GM19395 (cell line): ENCODE measurements around the gene HTR5A.
"Not testable (repeated sequence)": the region's sequence is repeated elsewhere in the genome, so short reads cannot be mapped to it uniquely, and the experiment has no call there.

ENCODE experiments used
- ATAC-seq: cut with Tn5 transposase; IDR thresholded peaks from one replicate; pipeline ENCODE4 v1.9.1; 2021; ENCODE audit warnings: mild to moderate bottlenecking, moderate library complexity; ENCODE audit not compliant: unreplicated experiment

The HTR5A gene

DNA sequence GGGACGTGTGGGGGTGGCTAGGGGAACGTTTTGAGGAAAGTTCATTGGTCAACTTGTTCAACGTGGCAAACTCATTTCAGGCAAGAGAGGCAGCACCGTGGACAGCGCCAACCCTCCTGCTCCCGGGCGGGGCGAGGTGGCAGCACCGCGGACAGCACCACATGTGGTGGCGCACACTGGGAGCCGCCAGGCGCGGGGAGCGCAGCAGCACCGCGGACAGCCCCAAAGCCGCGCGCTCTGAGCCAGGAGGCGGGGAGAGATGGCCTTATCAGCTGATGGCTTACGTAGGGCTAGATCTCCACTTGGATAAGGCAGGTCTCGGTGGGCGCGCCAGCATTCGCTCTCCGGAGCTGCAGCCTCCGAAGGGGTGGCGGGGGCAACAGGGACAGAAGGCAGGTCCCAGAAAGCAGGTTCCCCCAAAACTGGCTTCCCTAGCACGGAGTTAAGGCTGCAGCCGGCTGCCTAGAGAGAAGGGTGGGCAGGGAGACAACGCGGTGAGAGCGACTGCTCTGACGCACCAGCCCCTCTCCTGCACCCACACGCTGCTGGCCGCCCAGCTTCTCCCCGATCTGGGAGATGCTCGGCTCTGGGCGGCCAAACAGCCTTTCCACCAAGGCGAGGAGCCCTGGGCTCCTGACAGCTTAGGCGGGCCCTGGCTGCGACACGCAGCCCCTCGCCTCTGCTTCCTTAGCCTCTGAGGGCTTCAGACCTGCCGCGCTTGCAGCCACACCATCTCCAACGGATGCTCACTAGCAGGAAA lies at the start of gene HTR5A:
Gene HTR5A (plus strand): TSS at position 333 of the 760 bp plus-strand sequence. CDS start 576 bp downstream, outside the sequence.
- ATAC-seq: peak; percentile 94

DNA sequence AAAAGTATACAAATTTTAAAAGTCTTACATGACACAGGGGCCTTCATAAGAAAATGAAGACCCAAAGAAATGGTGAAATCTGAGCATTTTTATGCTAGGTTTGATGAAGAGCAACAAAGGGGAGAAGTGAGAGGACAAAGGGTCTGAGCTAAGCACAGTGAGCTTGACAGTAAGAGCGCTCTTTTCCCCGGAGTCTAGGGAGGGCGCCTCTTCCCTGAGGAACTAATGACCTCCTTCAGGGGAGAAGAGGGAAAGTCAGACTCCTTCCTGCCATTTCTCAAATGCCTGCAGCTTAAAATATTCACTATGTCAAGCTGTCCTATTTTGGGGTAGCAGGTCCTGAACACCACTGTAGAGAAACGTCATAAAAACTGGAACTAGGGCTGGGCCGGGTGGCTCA lies 49.1 kb upstream of the HTR5A start:
- ATAC-seq: no peak

DNA sequence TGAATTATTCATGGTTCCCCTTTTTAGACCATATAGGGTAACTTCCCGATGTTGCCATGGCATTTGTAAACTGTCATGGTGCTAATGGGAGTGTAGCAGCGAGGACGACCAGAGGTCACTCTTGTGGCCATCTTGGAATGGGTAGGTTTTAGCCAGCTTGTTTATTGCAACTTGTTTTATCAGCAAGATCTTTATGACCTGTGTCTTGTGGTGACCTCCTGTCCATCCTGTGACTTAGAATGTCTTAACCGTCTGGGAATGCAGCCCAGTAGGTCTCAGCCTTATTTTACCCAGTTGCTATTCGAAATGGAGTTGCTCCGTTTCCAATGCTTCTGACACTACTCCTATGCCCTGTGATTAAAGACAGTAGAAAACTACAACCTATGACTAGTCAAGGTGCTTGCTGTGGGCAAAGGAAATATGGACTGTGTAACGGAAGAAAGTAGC lies 48.4 kb upstream of the HTR5A start:
- ATAC-seq: no peak

DNA sequence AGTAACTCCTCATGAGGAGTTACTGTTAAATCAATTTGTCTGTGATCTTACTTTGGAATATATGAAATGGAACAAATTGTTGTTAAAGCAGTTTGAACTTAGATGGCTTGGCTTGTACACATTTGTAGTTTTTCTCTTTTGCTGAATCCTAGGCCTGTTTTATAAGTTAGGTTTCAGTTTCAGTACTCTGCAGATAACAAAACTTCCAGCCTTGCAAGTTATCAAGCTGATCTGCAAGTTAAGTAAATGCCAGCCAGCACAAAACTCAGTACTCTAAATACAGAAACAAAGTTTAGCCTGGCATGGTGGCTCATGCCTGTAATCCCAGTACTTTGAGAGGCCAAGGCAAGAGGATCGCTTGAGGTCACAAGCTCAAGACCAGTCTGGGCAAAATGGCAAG lies 42.2 kb upstream of the HTR5A start:
- ATAC-seq: no peak

DNA sequence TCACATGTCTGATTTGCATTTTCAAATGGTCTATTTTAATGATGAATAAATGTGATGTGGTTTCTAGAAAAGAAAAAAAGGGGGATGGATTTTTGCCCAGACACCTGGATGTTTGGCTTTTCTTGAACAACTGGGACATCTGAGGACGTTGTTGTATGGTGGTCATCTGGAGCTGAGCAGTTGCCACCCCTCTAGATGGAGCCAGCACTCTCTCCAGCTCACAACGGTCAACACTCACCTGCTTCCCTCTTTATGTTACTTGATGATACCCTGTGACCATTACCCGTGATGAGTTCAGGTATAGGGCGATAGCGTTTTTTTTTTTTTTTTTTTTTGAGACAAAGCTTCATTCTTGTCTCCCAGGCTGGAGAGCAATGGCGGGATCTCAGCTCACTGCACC lies 37.1 kb upstream of the HTR5A start:
- no peak for ATAC-seq

DNA sequence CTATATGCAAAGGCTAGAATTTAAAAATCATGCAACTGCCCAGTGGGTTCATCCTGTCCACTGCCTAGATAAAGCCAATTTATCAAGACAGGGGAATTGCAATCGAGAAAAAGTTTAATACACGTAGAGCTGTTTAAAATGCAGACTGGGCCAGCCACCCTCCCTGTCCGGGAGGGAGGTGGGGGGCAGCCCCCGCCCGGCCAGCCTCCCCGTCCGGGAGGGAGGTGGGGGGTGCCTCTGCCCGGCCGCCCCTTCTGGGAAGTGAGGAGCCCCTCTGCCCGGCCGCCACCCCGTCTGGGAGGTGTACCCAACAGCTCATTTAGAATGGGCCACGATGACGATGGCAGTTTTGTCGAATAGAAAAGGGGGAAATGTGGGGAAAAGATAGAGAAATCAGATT lies 35.6 kb upstream of the HTR5A start:
- not testable (repeated sequence) for ATAC-seq

DNA sequence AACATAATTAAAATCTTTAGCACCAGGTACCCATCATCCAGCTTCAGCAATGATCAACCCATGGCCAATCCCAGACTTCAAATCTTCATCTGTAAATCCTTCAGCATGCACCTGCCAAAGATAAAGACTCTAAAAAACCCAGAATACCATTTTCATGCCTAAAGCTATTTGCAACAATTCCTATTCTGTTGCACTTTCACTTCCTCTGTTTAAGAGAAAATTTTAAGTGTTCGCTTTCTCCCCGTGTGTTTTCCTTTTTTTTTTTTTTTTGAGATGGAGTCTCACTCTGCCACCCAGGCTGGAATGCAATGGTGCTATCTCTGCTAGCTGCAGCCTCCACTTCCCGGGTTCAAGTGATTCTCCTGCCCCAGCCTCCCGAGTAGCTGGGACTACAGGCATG lies 31.8 kb upstream of the HTR5A start:
- ATAC-seq: no peak

DNA sequence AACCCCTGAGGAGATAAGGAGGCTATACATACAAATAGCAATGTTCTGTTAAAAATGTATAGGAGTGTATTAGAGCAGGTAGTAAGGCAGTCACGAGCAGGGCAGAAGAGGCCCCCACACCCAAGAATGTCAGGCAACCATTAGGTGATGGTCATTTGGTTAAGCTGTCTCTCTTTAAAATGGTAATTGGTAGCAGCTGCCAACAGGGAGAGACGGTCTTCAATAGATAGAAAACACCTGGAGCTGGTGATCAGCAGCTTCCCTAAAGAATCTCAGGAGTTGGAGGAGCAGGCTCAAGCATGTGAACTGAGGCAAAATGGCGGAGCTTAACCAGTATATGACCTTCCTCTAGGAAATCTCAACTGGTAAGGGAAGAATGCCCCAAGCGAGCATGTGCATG lies 26.4 kb upstream of the HTR5A start:
- ATAC-seq: no peak

DNA sequence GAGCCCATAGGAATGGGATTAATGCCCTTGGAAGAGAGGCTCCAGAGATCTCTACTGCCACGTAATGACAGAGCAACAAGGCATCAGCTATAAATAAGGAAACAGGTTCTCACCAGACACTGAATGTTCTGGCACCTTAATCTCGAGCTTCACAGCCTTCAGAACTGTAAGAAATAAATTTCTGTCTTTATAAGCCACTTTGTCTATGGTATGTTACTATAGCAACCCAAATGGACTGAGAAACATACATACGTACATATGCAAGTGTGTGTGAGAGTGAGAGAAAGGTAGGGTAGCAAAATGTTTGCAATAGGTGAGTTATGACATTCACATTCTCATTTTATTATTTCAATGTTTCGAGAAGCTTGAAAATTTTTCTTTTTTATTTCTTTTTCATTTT lies 22.1 kb upstream of the HTR5A start:
- no peak for ATAC-seq

DNA sequence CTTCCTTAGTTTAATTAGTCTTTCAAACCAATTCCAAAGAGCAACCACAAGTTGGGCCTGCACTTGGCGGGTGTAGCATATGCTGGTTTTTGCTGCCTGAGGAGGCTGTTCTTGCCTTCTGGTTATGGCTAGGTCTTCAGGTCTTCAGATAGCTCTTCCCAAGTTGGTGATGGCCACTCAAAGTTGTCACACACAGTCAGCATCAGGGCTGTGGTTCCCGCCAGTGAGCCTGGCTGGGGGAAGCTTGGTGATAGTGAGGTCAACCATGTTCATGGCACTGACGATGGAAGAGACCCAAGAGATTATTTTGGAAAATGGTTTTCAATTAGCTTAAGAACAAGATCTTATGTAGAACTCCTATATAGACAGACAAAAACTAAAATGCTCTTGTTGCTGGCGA lies 18.8 kb upstream of the HTR5A start:
- ATAC-seq: no peak

DNA sequence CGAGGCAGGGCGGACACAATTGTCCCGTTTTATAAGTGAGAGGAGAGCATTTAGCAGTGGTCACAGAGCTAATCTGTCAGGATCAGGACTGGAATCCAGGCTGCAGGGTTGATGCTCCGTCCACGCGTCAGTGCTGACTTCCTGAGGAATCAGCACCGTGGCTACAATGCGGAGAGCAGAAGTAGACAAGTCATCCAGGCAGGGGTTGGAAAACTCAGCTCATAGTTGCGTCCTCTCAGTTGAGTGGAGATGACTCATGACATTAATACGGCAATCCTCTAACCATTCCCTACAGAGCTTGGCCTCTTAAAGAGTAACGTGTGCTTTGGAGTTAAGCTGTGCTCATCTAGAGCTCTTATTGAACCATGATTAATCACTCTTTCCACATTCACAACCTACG lies 17.1 kb upstream of the HTR5A start:
- no peak for ATAC-seq

DNA sequence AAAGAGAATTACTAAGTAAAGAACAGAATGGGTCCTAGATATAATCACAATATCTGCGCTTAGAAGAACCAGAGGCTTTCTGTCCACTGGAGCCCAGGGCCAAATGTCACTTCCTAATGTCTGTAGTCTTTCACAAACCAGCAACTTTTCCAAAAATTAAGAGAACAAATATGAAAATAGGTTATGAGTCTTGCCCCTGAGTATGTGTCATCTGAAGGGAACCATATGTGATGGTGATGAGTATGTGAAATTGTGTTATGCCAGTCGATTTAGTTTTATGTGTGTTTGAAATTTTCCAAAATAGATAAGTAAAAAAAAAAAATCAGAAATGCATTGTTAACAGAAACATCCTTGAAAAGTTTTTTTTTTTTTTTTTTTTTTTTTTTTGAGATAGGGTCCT lies 15.4 kb upstream of the HTR5A start:
- no peak for ATAC-seq

DNA sequence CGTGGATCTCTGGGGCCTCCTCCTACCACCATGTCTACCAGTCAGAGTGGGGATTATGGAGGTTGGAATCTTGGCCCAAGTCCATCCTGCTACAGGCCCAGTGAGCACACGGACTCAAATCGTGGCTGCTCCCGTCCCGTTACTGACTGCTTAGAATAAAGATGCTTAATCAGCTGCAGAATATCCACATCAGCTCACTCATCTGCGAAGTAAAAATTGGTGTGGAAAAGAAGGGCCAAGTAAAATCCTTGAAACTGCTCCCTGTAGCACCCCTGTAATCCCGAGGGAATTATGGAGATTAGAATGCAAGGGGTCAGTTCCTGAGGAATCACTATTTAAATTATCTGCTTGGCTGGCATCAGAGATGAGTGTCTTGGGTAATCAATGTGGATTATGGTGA lies 13.0 kb upstream of the HTR5A start:
- no peak for ATAC-seq

DNA sequence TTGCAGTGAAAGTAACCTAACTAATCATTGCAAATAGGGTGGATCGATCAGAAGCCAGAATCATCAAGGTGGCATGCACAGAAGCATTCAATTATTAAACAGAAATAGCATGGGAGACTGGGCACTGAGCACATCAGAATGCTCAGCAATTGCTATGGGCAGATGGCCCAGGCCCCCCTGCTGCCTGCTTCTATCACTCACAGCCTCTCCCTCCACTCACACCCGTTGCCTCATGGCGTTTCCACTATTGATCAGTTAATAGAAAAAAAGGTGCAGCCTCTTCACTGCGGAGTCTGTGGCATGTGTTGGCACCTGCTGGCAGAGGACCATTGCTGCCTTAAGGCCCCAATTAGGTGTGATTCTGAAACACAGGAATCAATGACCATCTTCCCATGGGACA lies 11.2 kb upstream of the HTR5A start:
- ATAC-seq: no peak

DNA sequence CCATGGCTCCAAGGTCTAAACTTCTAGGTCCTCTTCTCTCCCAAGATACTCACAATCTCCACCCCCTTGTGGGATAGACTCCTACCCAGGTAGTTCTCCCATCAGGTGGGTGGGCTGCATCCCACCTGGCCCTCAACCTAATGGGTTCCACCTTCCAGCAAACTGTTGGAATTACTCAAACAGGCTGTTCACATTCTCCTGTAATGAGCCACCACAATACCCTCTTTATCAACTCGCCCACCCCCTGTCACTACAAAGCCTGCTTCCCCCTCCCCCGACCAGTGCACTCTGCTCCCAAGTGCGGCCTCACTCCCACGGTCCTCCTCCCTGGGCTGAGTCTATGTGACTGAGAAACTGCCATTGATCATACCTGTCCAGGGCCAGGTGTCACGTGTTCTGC lies 10.4 kb upstream of the HTR5A start:
- no peak for ATAC-seq

DNA sequence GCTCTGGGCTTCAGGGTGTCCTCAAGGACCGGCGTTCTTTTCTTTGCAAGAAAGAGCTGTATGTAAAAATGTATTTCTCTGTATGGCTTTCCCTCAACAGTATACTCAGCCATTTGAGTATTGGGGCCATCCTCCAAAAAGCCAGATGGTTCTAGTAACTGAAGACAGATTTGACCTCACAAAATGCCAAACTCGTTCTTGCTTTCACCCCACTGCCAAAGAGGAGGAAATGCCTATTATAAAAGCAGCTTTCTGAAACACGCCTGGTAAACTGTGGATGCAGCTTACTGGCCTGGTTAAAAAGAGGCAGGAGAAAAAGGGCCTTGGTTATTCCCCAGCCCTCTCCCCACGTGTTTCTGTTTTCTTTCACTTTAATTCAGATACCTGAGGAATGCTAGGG lies 7.7 kb upstream of the HTR5A start:
- ATAC-seq: no peak

DNA sequence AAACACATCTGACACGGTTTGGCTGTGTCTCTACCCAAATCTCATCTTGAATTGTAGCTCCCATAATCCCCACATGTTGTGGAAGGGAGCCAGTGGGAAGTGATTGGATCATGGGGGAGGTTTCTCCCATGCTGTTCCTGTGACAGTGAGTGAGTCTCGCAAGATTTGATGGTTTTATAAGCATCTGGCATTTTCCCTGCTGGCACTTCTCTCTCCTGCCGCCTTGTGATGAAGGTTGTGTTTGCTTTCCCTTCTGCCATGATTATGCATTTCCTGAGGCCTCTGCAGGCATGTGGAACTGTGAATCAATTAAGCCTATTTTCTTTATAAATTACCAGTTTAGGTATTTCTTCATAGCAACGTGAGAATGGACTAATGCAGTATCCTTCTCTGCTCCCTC lies 5.9 kb upstream of the HTR5A start:
- no peak for ATAC-seq

DNA sequence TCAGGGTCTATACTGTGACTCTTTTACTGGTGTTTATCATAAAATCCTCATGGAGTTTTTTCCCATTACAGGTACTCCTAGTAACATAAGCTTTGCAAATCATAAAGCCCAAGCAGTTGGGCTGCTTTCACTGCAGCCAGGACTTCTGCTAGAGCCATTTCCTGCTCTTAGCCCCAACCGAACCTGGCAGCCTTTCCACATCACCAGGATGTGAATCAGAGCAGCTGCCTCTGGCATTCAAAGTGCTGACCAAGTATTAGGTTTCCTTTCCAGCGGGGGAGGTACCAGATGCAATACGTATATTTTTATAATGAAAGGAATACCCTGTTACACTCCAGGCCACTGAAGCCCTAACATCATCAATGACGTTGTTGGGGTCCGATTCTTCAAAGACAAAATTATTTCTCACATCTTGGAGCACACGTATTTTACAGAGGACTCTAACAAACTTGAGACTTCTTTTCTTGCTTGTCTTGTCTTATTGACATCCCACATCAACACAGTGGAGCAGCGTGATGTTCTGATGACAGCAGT lies 3.6 kb upstream of the HTR5A start:
- no peak for ATAC-seq

DNA sequence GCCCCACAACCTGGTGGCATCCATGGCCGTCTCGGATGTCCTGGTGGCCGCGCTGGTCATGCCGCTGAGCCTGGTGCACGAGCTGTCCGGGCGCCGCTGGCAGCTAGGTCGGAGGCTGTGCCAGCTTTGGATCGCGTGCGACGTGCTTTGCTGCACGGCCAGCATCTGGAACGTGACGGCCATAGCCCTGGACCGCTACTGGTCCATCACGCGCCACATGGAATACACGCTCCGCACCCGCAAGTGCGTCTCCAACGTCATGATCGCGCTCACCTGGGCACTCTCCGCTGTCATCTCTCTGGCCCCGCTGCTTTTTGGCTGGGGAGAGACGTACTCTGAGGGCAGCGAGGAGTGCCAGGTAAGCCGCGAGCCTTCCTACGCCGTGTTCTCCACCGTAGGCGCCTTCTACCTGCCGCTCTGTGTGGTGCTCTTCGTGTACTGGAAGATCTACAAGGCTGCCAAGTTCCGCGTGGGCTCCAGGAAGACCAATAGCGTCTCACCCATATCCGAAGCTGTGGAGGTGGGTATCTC lies 1.1 kb downstream of the HTR5A start:
- no peak for ATAC-seq

DNA sequence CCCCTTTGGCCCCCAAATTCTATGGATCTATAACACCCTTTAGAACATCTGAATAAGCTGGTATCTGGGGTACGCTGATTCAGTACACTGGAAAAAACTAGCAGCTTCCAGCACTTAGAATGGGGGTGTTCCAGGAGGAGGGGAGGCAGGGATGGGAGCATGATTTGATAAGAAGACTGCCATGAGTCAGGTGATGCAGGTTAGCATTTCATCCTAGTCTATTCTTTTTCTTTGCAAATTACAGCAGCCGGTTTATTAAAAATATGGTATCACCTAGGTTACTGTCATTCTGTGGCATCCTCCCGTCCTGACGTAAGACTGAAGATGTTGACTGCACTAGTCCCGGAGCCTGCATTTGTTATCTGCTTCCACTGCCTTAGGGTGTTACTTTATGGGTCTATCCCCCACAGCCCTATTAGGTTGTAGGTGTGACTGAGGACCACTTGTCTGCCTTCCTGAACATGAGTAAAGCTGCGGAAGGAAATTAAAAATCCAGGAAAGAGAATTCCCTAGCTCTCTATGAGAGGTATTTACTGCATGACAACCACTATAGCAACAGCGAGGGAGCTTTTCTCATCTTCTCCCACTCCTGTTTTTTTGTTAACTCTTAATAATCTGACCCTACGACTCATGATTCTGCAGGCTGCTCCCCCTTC lies 1.9 kb downstream of the HTR5A start:
- ATAC-seq: no peak

DNA sequence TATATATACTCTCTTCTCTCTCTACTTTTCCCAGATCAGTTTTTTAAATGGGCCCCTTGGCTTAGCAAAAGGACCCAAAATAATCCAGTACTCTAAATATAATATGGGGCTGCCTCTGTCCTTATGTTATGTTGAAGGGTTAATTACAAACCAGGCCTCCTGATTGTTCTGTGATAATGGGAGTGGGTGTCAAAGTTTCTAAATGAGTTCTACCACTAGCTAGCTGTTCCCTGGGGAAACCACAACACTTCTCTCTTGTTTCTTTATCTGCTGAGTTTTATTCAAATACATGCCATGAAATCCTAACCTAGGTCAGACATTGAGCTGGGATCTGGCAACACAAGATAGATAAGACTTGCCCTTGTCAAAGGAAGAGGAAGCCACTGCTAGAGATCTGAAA lies 3.8 kb downstream of the HTR5A start:
- no peak for ATAC-seq

DNA sequence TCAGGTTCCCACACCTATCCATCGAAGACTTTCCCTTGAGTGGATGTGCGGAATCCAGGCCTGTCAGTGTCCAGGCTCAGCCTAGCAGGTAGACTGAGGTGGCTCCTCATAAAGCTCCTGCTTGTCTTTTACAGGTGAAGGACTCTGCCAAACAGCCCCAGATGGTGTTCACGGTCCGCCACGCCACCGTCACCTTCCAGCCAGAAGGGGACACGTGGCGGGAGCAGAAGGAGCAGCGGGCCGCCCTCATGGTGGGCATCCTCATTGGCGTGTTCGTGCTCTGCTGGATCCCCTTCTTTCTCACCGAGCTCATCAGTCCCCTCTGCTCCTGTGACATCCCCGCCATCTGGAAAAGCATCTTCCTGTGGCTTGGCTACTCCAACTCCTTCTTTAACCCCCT lies 13.9 kb downstream of the HTR5A start:
- no peak for ATAC-seq
